ENCODE measurements around the gene CERS1.

The CERS1 gene

DNA sequence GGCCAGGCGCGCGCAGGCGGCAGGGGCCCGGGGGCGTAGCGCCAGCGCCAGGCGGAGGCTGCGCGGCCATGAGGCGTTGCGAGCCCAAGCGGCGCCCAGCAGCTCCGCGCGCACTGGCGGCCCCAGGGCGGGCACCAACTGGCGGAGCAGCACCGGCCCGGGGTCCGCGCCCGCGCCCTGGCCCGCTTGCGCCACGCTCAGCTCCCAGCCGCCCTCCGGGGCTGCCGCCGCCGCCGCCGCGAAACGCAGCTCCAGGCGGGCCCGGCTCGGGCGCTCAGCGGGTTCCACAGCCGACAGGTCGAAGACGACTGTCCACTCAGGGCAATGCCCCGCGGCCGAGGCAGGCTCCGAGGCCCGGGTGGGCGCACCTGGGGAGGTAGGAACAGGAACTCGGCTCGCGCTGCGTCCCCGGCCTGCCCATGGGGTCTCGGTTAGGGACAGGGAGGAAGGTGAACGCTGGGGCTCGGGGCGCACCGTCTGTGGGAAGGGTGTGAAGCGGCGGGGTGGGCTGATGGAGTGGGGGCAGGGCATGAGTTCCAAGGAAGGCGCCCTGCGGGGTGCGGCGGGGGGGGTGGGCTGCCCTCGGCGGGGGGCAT, 26.8 kb downstream of the CERS1 start:
- no peak for DNase-seq

DNA sequence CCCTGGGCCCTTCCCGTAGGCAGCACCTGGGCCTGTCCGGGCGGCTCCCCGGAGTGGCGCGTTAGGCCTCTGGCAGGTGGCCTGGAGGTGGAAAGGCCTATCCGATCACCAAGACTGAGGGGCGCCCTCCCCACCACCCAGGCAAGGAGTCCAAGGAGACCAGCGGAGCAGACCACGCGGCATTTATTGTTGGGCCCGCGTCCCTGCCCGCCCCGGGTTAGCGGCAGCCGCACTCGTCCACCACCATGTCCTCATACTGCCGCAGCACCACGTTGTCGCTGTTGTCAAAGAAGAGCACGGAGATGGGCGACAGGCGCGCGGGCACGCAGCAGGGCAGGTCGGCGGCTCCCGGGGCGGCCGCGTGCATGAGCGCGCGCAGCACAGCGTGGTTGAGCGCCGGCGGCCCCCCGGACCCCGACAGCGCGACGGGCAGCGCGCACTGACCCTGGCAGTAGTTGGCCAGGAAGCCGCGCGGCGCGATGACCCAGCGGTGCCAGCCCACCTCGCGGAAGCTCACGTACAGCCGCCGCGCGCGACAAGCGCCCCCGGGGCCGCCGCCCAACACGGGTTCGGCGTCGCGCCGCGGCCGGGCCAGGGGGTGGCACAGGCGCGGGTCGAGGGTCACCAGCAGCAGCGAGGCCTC, 27.5 kb downstream of the CERS1 start:
- no peak for DNase-seq

DNA sequence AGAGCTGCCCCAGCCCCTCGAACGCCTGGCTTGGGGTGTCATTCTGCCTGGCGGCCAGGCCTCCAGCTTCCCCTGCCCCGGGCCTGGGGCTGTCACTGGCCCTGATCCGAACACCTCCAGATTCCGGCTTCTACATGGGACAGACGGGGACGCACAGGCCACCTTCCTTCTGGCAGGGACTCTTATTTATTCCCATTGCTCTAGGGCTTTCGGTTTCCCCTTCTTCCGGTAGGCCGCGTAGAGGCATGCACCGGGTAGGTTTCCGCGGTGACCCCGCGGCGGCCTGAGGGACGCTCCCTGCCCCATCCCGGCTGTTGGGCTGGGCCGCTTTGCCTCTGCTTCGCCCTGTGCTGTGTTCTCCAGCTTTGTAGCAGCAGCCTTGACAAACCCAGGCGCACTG, 28.2 kb downstream of the CERS1 start:
- no peak for DNase-seq

GRCh38 chr19:18867199-18867598, 28.8 kb downstream of the CERS1 start:
- no peak for DNase-seq

DNA sequence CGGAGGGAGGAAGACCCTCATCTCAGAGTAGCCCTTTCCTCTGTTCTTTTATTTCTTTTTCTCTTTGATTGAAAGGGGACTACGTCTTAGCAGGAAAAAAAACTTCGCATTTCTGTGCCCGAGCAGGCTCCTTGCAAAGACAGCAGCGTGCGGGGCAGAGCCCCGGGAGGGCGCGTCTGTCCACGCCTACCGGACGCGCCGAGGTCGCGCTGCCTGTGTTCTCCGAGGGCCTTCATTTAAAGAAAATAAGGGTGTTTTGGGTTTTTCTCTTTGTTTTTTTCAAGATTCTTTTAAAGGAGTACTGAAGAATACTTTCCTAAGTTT, 29.2 kb downstream of the CERS1 start:
- DNase-seq = no peak

GRCh38 chr19:18865973-18866799, 29.8 kb downstream of the CERS1 start:
- peak; percentile 29 to 76 for DNase-seq

DNA sequence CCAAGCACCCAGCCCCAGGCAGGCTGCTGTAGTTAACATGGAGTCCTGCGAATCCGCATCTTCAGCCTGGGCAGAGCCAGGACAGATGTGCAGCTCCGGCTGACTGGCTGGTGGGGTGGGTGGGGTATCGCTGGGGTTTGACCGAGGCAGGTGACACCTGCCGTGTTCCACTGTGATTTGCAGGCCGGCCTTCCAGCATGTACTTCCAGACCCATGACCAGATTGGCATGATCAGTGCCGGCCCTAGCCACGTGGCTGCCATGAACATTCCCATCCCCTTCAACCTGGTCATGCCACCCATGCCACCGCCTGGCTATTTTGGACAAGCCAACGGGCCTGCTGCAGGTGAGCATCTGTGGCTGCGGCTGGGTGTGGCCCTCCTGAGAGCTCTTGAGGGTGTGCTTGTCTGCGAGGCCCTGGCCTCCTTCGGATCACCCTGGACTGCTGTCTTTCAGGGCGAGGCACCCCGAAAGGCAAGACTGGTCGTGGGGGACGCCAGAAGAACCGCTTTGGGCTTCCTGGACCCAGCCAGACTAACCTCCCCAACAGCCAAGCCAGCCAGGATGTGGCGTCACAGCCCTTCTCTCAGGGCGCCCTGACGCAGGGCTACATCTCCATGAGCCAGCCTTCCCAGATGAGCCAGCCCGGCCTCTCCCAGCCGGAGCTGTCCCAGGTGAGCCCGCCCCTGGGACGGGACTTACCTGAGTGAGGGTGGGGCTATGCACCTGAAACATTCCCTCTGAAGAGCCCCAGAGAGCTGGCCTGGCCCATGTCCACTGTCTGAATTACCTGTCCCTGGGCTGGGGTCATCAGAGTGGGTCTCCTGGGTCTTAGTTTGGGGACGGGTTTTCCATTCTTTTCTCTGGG, 30.6 kb downstream of the CERS1 start:
- DNase-seq = no peak

GRCh38 chr19:18863843-18864362, 32.1 kb downstream of the CERS1 start:
- DNase-seq = no peak

GRCh38 chr19:18862976-18863842, 32.7 kb downstream of the CERS1 start:
- no peak for DNase-seq

- no peak for DNase-seq
Observed at GRCh38 chr19:18861917-18862316, 34.0 kb downstream of the CERS1 start.

DNA sequence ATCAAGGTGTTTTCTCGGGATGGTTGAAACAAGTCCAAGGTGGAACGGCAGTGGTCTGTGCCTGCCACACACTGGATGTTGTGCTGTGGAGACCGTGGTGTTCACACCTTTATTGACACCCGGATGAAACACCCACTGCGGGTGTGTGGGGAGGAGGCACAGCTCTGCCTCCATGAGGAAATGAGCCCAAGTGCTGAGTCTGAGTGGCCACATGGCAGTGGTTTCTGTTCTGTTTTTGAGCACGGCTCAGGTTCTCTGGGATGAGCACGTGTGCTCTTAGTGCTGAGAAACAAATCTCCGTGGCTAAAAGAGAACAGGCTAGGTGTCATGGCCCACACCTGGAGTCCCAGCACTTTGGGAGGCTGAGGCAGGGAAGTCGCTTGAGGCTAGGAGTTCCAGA, 34.7 kb downstream of the CERS1 start:
- DNase-seq = no peak

- no peak for DNase-seq
Observed at GRCh38 chr19:18860725-18861124, 35.2 kb downstream of the CERS1 start.

GRCh38 chr19:18860302-18860700, 35.7 kb downstream of the CERS1 start:
- DNase-seq = no peak

DNA sequence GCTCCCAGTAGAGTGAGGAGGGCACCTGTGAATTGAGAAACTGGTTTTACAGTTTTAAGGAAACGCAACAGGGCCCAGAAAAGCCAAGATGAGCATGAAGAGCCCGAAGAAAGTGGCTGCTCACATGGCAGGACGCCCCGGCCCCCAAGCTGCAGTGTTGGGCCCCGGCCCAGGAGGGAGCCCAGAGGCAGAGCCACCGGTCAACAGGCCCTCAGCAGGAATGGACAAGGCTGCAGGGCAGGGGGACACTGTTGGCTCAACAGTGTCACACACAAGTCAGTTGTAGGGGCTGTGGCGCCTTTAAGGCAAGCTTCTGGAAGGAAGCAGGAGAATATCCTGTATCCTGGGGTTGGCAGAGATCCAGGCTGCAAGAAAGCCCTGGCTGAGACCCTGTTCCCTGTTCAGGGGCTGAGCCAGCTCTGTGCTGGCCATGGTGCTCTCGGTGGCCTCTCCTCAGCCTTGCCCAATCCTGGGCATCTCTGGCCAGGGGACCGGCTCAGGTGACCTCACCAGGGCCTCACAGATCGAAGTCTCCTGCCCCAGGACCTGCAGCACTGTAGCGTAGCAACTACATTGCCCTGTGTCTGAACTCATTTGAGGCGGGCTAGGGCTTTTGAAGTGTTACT, 36.2 kb downstream of the CERS1 start:
- DNase-seq = no peak

DNA sequence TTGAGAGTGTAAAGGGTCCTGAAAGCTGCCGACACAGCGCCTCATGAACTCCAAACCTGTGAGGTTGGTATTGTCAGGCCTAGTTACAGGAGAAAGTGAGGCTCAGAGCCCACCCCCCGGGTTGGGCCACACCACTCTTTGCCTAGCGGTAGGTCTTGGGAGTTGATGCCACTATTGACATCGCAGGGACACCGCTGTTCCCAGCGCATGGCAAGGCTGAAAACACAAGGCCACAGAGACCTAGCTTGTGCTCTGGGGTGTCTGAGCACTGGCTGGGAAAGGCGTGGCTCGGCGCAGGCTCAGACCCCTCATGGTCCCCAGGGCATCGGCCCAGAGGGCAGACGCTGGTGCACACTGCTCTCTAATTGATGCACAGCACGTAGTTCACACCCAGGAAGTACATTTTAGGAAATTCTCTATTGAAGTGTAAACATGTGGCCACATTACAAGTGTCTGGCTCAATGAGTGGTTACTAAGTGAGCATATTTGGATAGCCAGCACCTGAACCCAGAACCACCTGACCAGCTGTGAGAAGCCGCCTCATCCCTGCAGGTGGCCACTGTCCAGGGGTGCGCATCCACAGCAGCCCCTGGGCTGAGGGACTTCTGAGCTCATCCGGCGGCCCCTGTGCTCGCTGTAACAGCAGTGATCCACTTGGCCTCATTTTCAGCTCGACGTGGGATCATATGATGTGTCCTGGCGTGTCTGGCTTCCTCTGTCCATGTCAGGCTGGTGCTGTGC, 36.9 kb downstream of the CERS1 start:
- DNase-seq = no peak

DNA sequence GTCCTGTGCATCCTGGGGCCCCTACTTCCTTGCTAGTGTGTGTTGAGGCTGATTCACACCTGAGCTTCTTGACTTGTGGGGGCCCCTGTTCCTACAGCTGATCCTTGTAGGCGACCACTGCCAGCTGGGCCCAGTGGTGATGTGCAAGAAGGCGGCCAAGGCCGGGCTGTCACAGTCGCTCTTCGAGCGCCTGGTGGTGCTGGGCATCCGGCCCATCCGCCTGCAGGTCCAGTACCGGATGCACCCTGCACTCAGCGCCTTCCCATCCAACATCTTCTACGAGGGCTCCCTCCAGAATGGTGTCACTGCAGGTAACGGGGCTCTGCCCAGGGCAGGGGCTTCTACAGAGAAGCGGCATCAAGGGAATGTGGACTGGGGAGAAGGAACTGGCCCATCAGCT, 38.7 kb downstream of the CERS1 start:
- DNase-seq = no peak

- no peak for DNase-seq
Observed at GRCh38 chr19:18856385-18857126, 39.4 kb downstream of the CERS1 start.

GRCh38 chr19:18855647-18856384, 40.1 kb downstream of the CERS1 start:
- no peak for DNase-seq

GRCh38 chr19:18854982-18855381, 41.0 kb downstream of the CERS1 start:
- no peak for DNase-seq

Measured in inflammatory macrophage treated with lipopolysaccharide for 1 hour (primary cell).